Kidney (tissue), 14 donors: ENCODE measurements around the gene FAM20C. TPM values are rescaled to one million over a fixed set of nuclear protein-coding genes. Genes with fewer than 3 reads are reported as not detected.

ENCODE experiments used
- DNase-seq, 5 donors: peaks; one replicate each; pipeline ENCODE4 v3.0.0-alpha.2; 2013 to 2020
- FAIRE-seq: peaks from 2 replicates; lab custom pipeline; 2012; peaks lifted over from hg19 to GRCh38; lab: Jason Lieb, UNC
- H3K27ac ChIP-seq, 2 donors: one replicate each; pipeline ENCODE4 v1.7.0; 2013; ENCODE audit warnings: low read depth in 2 of 2, low read length in 2 of 2, inconsistent platforms in 1 of 2
- H3K27me3 ChIP-seq: one replicate; pipeline ENCODE4 v1.7.1; 2013; ENCODE audit warnings: low read length, inconsistent platforms; ENCODE audit not compliant: control insufficient read depth, insufficient read depth
- H3K36me3 ChIP-seq, 3 donors: one replicate each; pipeline versions ENCODE4 v1.7.0 to v1.7.1; 2013; ENCODE audit warnings: low read length in 3 of 3, control low read depth in 1 of 3, inconsistent platforms in 1 of 3; ENCODE audit not compliant: insufficient read depth in 3 of 3, control insufficient read depth in 2 of 3
- H3K4me1 ChIP-seq, 3 donors: one replicate each; pipeline versions ENCODE4 v1.7.0 to v1.7.1; 2013; ENCODE audit warnings: low read length in 3 of 3, inconsistent platforms in 1 of 3, low read depth in 1 of 3; ENCODE audit not compliant: control insufficient read depth in 2 of 3, insufficient read depth in 2 of 3
- H3K4me3 ChIP-seq, 3 donors: one replicate each; pipeline versions ENCODE4 v1.7.0 to v1.8.1; 2013; ENCODE audit warnings: low read length in 3 of 3, control low read depth in 1 of 3, inconsistent platforms in 1 of 3
- H3K9ac ChIP-seq, 3 donors: one replicate each; pipeline versions ENCODE4 v1.7.0 to v1.7.1; 2013; ENCODE audit warnings: low read length in 3 of 3, control low read depth in 1 of 3, inconsistent platforms in 1 of 3
- H3K9me3 ChIP-seq, 3 donors: one replicate each; pipeline versions ENCODE4 v1.7.0 to v1.7.1; 2013; ENCODE audit warnings: low read length in 3 of 3, control low read depth in 1 of 3, inconsistent platforms in 1 of 3; ENCODE audit not compliant: control insufficient read depth in 2 of 3, insufficient read depth in 1 of 3
- intact Hi-C: fragments of 100-400 bp; cut with DNase I; formaldehyde crosslinking; loops from one replicate; pipeline ENCODE4 v1.11.1; 2022
- polyA plus RNA-seq: library from polyadenylated mRNA; stranded (reverse); fragments of 350-450 nt; fragmentation: Illumina TruSeq; extraction: RNeasy Lipid Tissue Mini Kit (QIAGEN cat#74804); gene quantifications from one replicate; pipeline ENCODE4 v1.2.3, GENCODE V29; 2014; ENCODE audit warnings: low read depth, low replicate concordance; ENCODE audit not compliant: insufficient read depth
- total RNA-seq: library from RNA; stranded (reverse); fragmentation: NEBNext Ultra II Directional; extraction: Animal tissue kit (Norgen Biotek cat#: 25700); gene quantifications from one replicate; pipeline ENCODE4 v1.2.1, GENCODE V29; 2021
- TF ChIP-seq, protein P1 (sequence below): IDR thresholded peaks from 3 replicates; pipeline ENCODE4 v1.5.1; 2012; ENCODE audit warnings: mild to moderate bottlenecking, moderate library complexity, borderline replicate concordance; ENCODE audit not compliant: insufficient read depth; ENCODE audit errors: extremely low read depth
- donor health status: control.
- donor health status: control.
- donor health status: control.
- donor health status: control.
- donor health status: control.
- donor health status: DM: yes; HTN: yes; CAD: no.
- donor health status: Normal renal cell carcinoma (clear cell type).

The FAM20C gene
- total and polyA plus RNA-seq, 2 donors from 2014 or later, result 84.9 to 114 TPM

GRCh38 chr7:303884-304573, 111.7 kb downstream of the FAM20C start:
- H3K9ac ChIP-seq, result no peak overlapping the region
- no peak for FAIRE-seq
- no peak overlapping the region for H3K27ac ChIP-seq
- DNase-seq, result peak in 3 of 5 donors; percentile 6 to 55 (median 36)
- H3K27me3 ChIP-seq, result no peaks in the 10 kb centered on the region
- peaks cover 0 to 2% (median 0%) of the 10 kb centered on the region in 3 donors for H3K9me3 ChIP-seq
- H3K4me3 ChIP-seq, result no peak overlapping the region
- TF ChIP-seq, protein P1, sequence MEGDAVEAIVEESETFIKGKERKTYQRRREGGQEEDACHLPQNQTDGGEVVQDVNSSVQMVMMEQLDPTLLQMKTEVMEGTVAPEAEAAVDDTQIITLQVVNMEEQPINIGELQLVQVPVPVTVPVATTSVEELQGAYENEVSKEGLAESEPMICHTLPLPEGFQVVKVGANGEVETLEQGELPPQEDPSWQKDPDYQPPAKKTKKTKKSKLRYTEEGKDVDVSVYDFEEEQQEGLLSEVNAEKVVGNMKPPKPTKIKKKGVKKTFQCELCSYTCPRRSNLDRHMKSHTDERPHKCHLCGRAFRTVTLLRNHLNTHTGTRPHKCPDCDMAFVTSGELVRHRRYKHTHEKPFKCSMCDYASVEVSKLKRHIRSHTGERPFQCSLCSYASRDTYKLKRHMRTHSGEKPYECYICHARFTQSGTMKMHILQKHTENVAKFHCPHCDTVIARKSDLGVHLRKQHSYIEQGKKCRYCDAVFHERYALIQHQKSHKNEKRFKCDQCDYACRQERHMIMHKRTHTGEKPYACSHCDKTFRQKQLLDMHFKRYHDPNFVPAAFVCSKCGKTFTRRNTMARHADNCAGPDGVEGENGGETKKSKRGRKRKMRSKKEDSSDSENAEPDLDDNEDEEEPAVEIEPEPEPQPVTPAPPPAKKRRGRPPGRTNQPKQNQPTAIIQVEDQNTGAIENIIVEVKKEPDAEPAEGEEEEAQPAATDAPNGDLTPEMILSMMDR, result no peak
- no peaks in the 10 kb centered on the region for H3K36me3 ChIP-seq
- intact Hi-C loops, result no loop called here
- peaks cover 0 to 5% (median 0%) of the 10 kb centered on the region in 3 donors for H3K4me1 ChIP-seq

GRCh38 chr7:304574-305409, 112.4 kb downstream of the FAM20C start:
- DNase-seq (peak in 1 of 5 donors; percentile 29), FAIRE-seq (no peak)
- Histone ChIP-seq H3K4me1 (peaks cover 0 to 5% (median 0%) of the 10 kb centered on the region in 3 donors), H3K36me3 (no peaks in the 10 kb centered on the region), H3K27ac (no peak overlapping the region), H3K27me3 (no peaks in the 10 kb centered on the region), H3K9ac (no peak overlapping the region), H3K4me3 (peak overlapping the region in 1 of 3 donors; percentile 37), H3K9me3 (peaks cover 0 to 2% (median 0%) of the 10 kb centered on the region in 3 donors)
- TF ChIP-seq, protein P1, result no peak
- intact Hi-C loops, result no loop called here

DNA sequence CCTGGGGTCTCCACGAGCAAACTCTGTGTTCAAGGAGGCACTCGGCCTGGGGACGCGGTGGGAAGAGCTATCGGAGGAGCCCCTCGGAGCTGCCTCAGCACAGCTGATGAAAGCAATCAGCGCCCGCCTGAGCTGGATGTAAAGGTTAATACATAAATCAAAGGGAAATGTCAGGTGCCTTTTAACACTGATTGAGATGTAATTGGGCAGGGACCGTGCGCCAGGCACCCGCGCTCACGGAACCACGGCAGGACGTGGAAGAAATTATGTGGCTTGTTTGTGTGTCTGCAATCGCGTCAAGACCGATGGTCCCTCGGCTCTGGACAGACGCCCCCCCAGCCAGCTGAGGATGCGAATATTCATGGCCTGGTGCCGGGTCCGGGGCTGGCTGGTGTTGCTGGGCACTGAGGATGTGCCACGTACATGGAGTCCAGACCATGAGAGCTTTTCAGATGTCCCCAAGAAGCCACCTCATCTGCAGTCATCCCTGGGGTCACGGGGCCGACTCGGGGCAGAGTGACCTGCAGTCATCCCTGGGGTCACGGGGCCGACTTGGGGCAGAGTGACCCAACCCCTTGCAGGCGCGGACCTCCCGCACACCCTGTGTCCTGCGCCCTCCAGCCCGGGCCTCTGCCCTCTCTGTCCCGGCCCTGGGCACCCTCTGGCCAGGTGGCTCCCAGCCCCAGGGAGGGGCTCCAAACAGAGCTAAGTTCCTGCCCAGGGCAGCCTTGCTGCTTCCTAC, 113.2 kb downstream of the FAM20C start:
- H3K9me3 ChIP-seq, result peaks cover 0 to 2% (median 0%) of the 10 kb centered on the region in 3 donors
- DNase-seq (peak in 2 of 5 donors; percentile 28 to 62), FAIRE-seq (no peak)

More for the DNA sequence above, 113.2 kb downstream of the FAM20C start:
- H3K36me3 ChIP-seq, result no peaks in the 10 kb centered on the region
- H3K4me3 ChIP-seq, result no peak overlapping the region
- no peak overlapping the region for H3K27ac ChIP-seq
- TF ChIP-seq, protein P1, result no peak
- intact Hi-C loops, result no loop called here
- H3K4me1 ChIP-seq, result peaks cover 0 to 5% (median 0%) of the 10 kb centered on the region in 3 donors
- H3K9ac ChIP-seq, result no peak overlapping the region
- no peaks in the 10 kb centered on the region for H3K27me3 ChIP-seq
